Upper lobe of left lung (tissue), 4 donors: ENCODE results near the gene ARHGEF6.

ENCODE experiments used
- EP300 ChIP-seq, 4 donors: sonication (generic); formaldehyde crosslinking; IDR thresholded peaks; one replicate each; pipeline ENCODE4 v1.5.1; 2017; ENCODE audit warnings: antibody characterized with exemption in 4 of 4, control low read depth in 2 of 4
- POLR2A ChIP-seq, 4 donors: fragments of 450-650 bp; IDR thresholded peaks; one replicate each; pipeline ENCODE4 v1.5.1; 2016 to 2017; ENCODE audit warnings: antibody characterized with exemption in 4 of 4, mild to moderate bottlenecking in 2 of 4
- POLR2AphosphoS5 ChIP-seq, 2 donors: sonication (generic); formaldehyde crosslinking; IDR thresholded peaks; one replicate each; pipeline ENCODE4 v1.5.1; 2017; ENCODE audit warnings: antibody characterized with exemption in 2 of 2
- TF ChIP-seq, protein P1 (sequence below), 6 experiments: fragments of 450-650 bp in 4 of 6; fragments of 200-600 bp in 2 of 6; sonication (generic) in 2 of 6; IDR thresholded peaks; one replicate each; pipeline ENCODE4 v1.5.1; 2016 to 2019; ENCODE audit warnings: antibody characterized with exemption in 6 of 6

DNA sequence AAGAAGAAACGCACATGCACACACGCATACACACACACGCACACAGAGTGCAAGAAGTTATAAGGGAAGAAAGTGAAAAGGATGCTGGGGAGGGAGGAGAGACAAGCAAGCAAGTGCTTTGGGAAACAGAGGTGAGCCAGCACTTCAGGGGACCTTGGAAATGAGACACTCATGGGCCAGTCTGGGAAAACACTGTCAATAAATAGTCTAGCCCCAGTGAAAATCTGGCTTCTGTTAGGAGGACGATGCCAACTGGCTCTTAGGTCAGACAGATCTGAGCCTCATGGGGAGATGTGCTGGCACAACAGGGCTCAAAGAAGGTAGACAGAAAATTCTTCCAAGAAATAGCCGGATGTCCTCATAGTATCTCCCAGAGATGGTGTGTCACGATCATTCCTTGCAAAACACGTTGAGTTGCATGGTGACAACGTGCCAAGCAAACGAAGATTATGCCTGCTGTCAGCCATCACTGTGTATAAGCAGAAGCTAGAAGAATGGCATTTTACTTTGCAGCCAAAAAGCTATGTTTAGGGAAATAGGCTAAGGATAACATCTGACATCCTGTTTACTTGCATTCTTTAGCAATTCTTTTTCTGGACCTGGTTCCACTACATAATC, 557 bp upstream of the ARHGEF6 start:
- peak in 1 of 4 donors; percentile 32 for TF ChIP-seq EP300 (IDR thresholded peaks at IDR 0.05)
- peak in 1 of 2 donors; percentile 56 for TF ChIP-seq POLR2AphosphoS5 (IDR thresholded peaks at IDR 0.05)
- TF ChIP-seq POLR2A (IDR thresholded peaks at IDR 0.05) = no peak
- TF ChIP-seq, protein P1, sequence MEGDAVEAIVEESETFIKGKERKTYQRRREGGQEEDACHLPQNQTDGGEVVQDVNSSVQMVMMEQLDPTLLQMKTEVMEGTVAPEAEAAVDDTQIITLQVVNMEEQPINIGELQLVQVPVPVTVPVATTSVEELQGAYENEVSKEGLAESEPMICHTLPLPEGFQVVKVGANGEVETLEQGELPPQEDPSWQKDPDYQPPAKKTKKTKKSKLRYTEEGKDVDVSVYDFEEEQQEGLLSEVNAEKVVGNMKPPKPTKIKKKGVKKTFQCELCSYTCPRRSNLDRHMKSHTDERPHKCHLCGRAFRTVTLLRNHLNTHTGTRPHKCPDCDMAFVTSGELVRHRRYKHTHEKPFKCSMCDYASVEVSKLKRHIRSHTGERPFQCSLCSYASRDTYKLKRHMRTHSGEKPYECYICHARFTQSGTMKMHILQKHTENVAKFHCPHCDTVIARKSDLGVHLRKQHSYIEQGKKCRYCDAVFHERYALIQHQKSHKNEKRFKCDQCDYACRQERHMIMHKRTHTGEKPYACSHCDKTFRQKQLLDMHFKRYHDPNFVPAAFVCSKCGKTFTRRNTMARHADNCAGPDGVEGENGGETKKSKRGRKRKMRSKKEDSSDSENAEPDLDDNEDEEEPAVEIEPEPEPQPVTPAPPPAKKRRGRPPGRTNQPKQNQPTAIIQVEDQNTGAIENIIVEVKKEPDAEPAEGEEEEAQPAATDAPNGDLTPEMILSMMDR (IDR thresholded peaks at IDR 0.05) = no peak
